Measurements from ENCODE around the gene MRPL21.

GRCh38 chr11:68942095-68942620 is 38.5 kb upstream of the MRPL21 start:
- TF ChIP-seq CTCF (IDR thresholded peaks at IDR 0.05; ENCODE audit: low read length) (no peak), EZH2 (optimal IDR thresholded peaks at IDR 0.05; ENCODE audit: low read depth, low read length) (no peak), EZH2phosphoT487 (IDR thresholded peaks at IDR 0.05; ENCODE audit: low read length) (no peak)

Measured in MM.1S (cell line).